DMS 273 (cell line): ENCODE measurements around the gene RAB40B.
"Not testable (repeated sequence)": the region's sequence is repeated elsewhere in the genome, so short reads cannot be mapped to it uniquely, and the experiment has no call there.

Experiments used
- DNase-seq: peaks from one replicate; lab custom pipeline; 2025; ENCODE audit not compliant: unreplicated experiment; lab: John Stamatoyannopoulos, UW

The RAB40B gene

GRCh38 chr17:82698065-82698973 lies at the start of gene RAB40B:
Gene RAB40B (minus strand): TSS chr17:82698698. CDS start chr17:82698596, 102 bp downstream.
- peak; percentile 99 for DNase-seq

GRCh38 chr17:82745524-82745923 lies 47.0 kb upstream of the RAB40B start:
- no peak for DNase-seq

GRCh38 chr17:82744736-82745135 lies 46.2 kb upstream of the RAB40B start:
- DNase-seq = not testable (repeated sequence)

- DNase-seq = no peak
These were observed 45.1 kb upstream of the RAB40B start for GRCh38 chr17:82743344-82744219.

GRCh38 chr17:82740906-82741759 lies 42.6 kb upstream of the RAB40B start:
- peak; percentile 38 for DNase-seq

- DNase-seq = no peak
These were observed 39.7 kb upstream of the RAB40B start for GRCh38 chr17:82737967-82738877.

GRCh38 chr17:82736511-82737185 lies 38.1 kb upstream of the RAB40B start:
- no peak for DNase-seq

- DNase-seq = peak; percentile 82
These were observed 36.7 kb upstream of the RAB40B start, which contains the start of gene FN3K for GRCh38 chr17:82734987-82735866. Gene FN3K (plus strand): TSS chr17:82735615. CDS start chr17:82735637, 22 bp downstream.

GRCh38 chr17:82732118-82732743 lies 33.7 kb upstream of the RAB40B start:
- DNase-seq = no peak

GRCh38 chr17:82729479-82730260 lies 31.2 kb upstream of the RAB40B start:
- no peak for DNase-seq

GRCh38 chr17:82726427-82726826 lies 27.9 kb upstream of the RAB40B start:
- DNase-seq = no peak

GRCh38 chr17:82723169-82723807 lies 24.8 kb upstream of the RAB40B start:
- DNase-seq = no peak

- no peak for DNase-seq
These were observed 24.0 kb upstream of the RAB40B start for GRCh38 chr17:82722341-82723013.

GRCh38 chr17:82720204-82720603 lies 21.7 kb upstream of the RAB40B start:
- no peak for DNase-seq

GRCh38 chr17:82718986-82719685 lies 20.6 kb upstream of the RAB40B start:
- no peak for DNase-seq
